Endothelial cell of umbilical vein (primary cell): ENCODE data around the gene CATSPER3. TPM values are rescaled to one million over a fixed set of nuclear protein-coding genes. Genes with fewer than 3 reads are reported as not detected.

Source experiments
- BruUV-seq: library from RNA; stranded (reverse); fragments of 400-500 nt; replicated peaks from 2 replicates; lab custom pipeline; 2021; lab: Mats Ljungman, UMichigan
- CTCF ChIA-PET: fragments of 300-600, 350-600 bp; sonication (Branson Sonifier 250); formaldehyde crosslinking; loops from one replicate; lab custom pipeline; 2021; ENCODE audit warnings: antibody characterized with exemption, inconsistent platforms; lab: Charles Lee
- POLR2A ChIA-PET: fragments of 300-600, 350-600 bp; sonication (Branson Sonifier 250); formaldehyde crosslinking; loops from one replicate; lab custom pipeline; 2021; ENCODE audit warnings: antibody characterized with exemption, inconsistent platforms; lab: Charles Lee
- DNase-seq: peaks from one replicate; pipeline ENCODE4 v3.0.0-alpha.2; 2011; ENCODE audit warnings: low read depth, low spot score
- FAIRE-seq: peaks from 2 replicates; lab custom pipeline; 2011; peaks lifted over from hg19 to GRCh38; lab: Jason Lieb, UNC
- H2AFZ ChIP-seq: 2 replicates; pipeline ENCODE4 v1.6.0; 2012; ENCODE audit warnings: low read depth, low read length, control low read depth, inconsistent platforms
- H3K27ac ChIP-seq: 2 replicates; pipeline ENCODE4 v1.5.1; 2011; ENCODE audit warnings: low read depth, mild to moderate bottlenecking, control low read depth, low read length, moderate library complexity; ENCODE audit not compliant: insufficient read depth
- H3K27me3 ChIP-seq, 2 experiments: 2 replicates each; pipeline versions ENCODE4 v1.6.0 to v1.6.1; 2011; ENCODE audit warnings: low read length in 2 of 2, mixed read lengths in 1 of 2; ENCODE audit not compliant: control insufficient read depth in 2 of 2, insufficient read depth in 2 of 2
- H3K36me3 ChIP-seq, 2 experiments: 2 replicates in 1 of 2; 3 replicates in 1 of 2; pipeline ENCODE4 v1.5.1; 2011; ENCODE audit warnings: low read length in 2 of 2, mild to moderate bottlenecking in 1 of 2, moderate library complexity in 1 of 2; ENCODE audit not compliant: control insufficient read depth in 2 of 2, insufficient read depth in 2 of 2; ENCODE audit errors: extremely low read depth in 1 of 2
- H3K4me1 ChIP-seq: 3 replicates; pipeline ENCODE4 v1.5.1; 2011; ENCODE audit warnings: mild to moderate bottlenecking, low read length; ENCODE audit not compliant: control insufficient read depth, insufficient read depth; ENCODE audit errors: extremely low read depth
- H3K4me2 ChIP-seq: 2 replicates; pipeline ENCODE4 v1.6.1; 2011; ENCODE audit warnings: low read length, control low read depth, mixed read lengths; ENCODE audit not compliant: insufficient read depth
- H3K4me3 ChIP-seq, 3 experiments: fragments of 200-600 bp in 1 of 3; sonication (generic), shearing (Covaris generic) in 1 of 3; replicated peaks in 1 of 3; 2 replicates each; pipeline ENCODE4 v1.5.1; 2011 to 2016; ENCODE audit warnings: control low read depth in 3 of 3, low read length in 3 of 3, mild to moderate bottlenecking in 2 of 3, inconsistent platforms in 1 of 3, low read depth in 1 of 3, moderate library complexity in 1 of 3; ENCODE audit not compliant: insufficient read depth in 1 of 3
- H3K79me2 ChIP-seq: 2 replicates; pipeline ENCODE4 v1.6.0; 2012; ENCODE audit warnings: low read length, inconsistent platforms; ENCODE audit not compliant: control insufficient read depth, insufficient read depth
- H3K9ac ChIP-seq: replicated peaks from 2 replicates; pipeline ENCODE3; 2011; ENCODE audit warnings: low read length, control low read depth; ENCODE audit not compliant: insufficient read depth; ENCODE audit errors: extremely low read depth
- H3K9me1 ChIP-seq: replicated peaks from 3 replicates; pipeline ENCODE4 v1.6.0; 2011; ENCODE audit warnings: mild to moderate bottlenecking, low read length; ENCODE audit not compliant: control insufficient read depth, insufficient read depth; ENCODE audit errors: extremely low read depth
- H3K9me3 ChIP-seq: replicated peaks from 2 replicates; pipeline ENCODE4 v1.5.1; 2012; ENCODE audit warnings: low read length, inconsistent platforms; ENCODE audit not compliant: control insufficient read depth, insufficient read depth
- H4K20me1 ChIP-seq: replicated peaks from 2 replicates; pipeline ENCODE3; 2011; ENCODE audit warnings: mild to moderate bottlenecking, low read length; ENCODE audit not compliant: control insufficient read depth, insufficient read depth; ENCODE audit errors: extremely low read depth
- CTCF ChIP-seq, 2 donors: IDR thresholded peaks; 1 replicate in 1 of 2; 2 replicates in 1 of 2; pipeline ENCODE4 v1.5.1; 2011; ENCODE audit warnings: low read length in 2 of 2, mild to moderate bottlenecking in 2 of 2, moderate library complexity in 2 of 2, control low read depth in 1 of 2, inconsistent platforms in 1 of 2, low read depth in 1 of 2; ENCODE audit not compliant: insufficient read depth in 1 of 2; ENCODE audit errors: extremely low read depth in 1 of 2
- EZH2 ChIP-seq: IDR thresholded peaks from 2 replicates; pipeline ENCODE4 v1.6.1; 2012; ENCODE audit warnings: borderline replicate concordance, low read depth, mild to moderate bottlenecking, moderate library complexity, low read length, inconsistent platforms; ENCODE audit not compliant: severe bottlenecking
- FOS ChIP-seq: IDR thresholded peaks from 2 replicates; pipeline ENCODE4 v1.6.1; 2011; ENCODE audit warnings: mild to moderate bottlenecking, low read length, moderate library complexity, borderline replicate concordance; ENCODE audit not compliant: insufficient read depth
- GATA2 ChIP-seq: IDR thresholded peaks from 2 replicates; pipeline ENCODE4 v1.7.0; 2011; ENCODE audit warnings: low read depth, mild to moderate bottlenecking, moderate library complexity, mixed read lengths, low read length; ENCODE audit not compliant: insufficient read length, insufficient read depth
- JUN ChIP-seq: IDR thresholded peaks from 2 replicates; pipeline ENCODE4 v1.6.1; 2011; ENCODE audit warnings: borderline replicate concordance, low read depth; ENCODE audit not compliant: insufficient read length, insufficient read depth
- MAX ChIP-seq: IDR thresholded peaks from 2 replicates; pipeline ENCODE4 v1.6.1; 2011; ENCODE audit not compliant: insufficient read depth, insufficient read length
- MYC ChIP-seq: IDR thresholded peaks from one replicate; pipeline ENCODE4 v1.6.1; 2011; ENCODE audit warnings: mild to moderate bottlenecking, low read depth, low read length
- POLR2A ChIP-seq: IDR thresholded peaks from 2 replicates; pipeline ENCODE4 v1.6.1; 2012; ENCODE audit warnings: low read depth, mild to moderate bottlenecking, control low read depth, low read length
- POLR2AphosphoS5 ChIP-seq: IDR thresholded peaks from 2 replicates; pipeline ENCODE4 v1.6.1; 2012; ENCODE audit warnings: low read depth, mild to moderate bottlenecking, control low read depth, low read length, moderate library complexity; ENCODE audit not compliant: insufficient read depth
- dilution Hi-C: fragments of 300-500 bp; cut with MboI; formaldehyde crosslinking; loops from one replicate; pipeline ENCODE4 v1.15.0; 2019; ENCODE audit warnings: low sequenced_read_pairs; ENCODE audit not compliant: extremely low pct_ligation_motif_present
- intact Hi-C: fragments of 100-400 bp; cut with micrococcal nuclease; formaldehyde crosslinking; loops from one replicate; pipeline ENCODE4 v1.10.0; 2022
- polyA plus RNA-seq, 4 experiments: library from polyadenylated mRNA; depleted of rRNA in 3 of 4; stranded (reverse) in 3 of 4; unstranded in 1 of 4; fragments of >200 nt; gene quantifications; 2 replicates each; pipeline versions ENCODE4 v1.2.1 to v1.2.3, GENCODE V29; 2011 to 2012; ENCODE audit warnings: missing spikeins in 1 of 4
- total RNA-seq: library from RNA; stranded (reverse); gene quantifications from 2 replicates; pipeline ENCODE4 v1.2.3, GENCODE V29; 2021

The CATSPER3 gene
- total and polyA plus RNA-seq, 2 donors (not counting 3 experiments of a cell fraction or from before 2014, with no cell fraction given): 0.43 to 0.71 TPM

GRCh38 chr5:135024956-135025729, 57.4 kb downstream of the CATSPER3 start:
- H3K4me3 ChIP-seq: no peak overlapping the region
- H3K4me2 ChIP-seq: no peak overlapping the region
- H3K27me3 ChIP-seq: peaks cover 38 to 50% of the 10 kb centered on the region in 2 experiments
- FAIRE-seq (no peak), DNase-seq (no peak)
- H3K9me1 ChIP-seq: no peaks in the 10 kb centered on the region
- BruUV-seq: no TSS peak
- no peak overlapping the region for H2AFZ ChIP-seq
- H3K9me3 ChIP-seq: no peaks in the 10 kb centered on the region
- no peaks in the 10 kb centered on the region for H3K36me3 ChIP-seq
- H3K9ac ChIP-seq: no peak overlapping the region
- H3K4me1 ChIP-seq: no peaks in the 10 kb centered on the region
- no peaks in the 10 kb centered on the region for H3K79me2 ChIP-seq
- CTCF ChIA-PET: interaction anchor here (0.8 to 1.5 kb wide), 3 partner anchors 10 to 167 kb away, joined by 3 to 6 read pairs (median 3); no protein-coding TSS in a partner anchor
- no peaks in the 10 kb centered on the region for H4K20me1 ChIP-seq
- intact Hi-C loops (loop anchor here (5.0 kb wide), 1 partner anchor 167 kb away; no protein-coding TSS in a partner anchor), dilution Hi-C loops (no loop called here)
- POLR2A ChIA-PET: no interaction called here
- H3K27ac ChIP-seq: no peak overlapping the region
- TF ChIP-seq MAX (no peak), MYC (no peak), EZH2 (no peak), POLR2AphosphoS5 (no peak), CTCF (IDR thresholded peaks at IDR 0.05; ENCODE audit: extremely low read depth in 1 of 2, insufficient read depth in 1 of 2, low read depth in 1 of 2, low read length in 2 of 2) (no peak), FOS (no peak), JUN (no peak), GATA2 (no peak), POLR2A (no peak)
